Left lung (tissue), 10 donors: ENCODE results near the gene EYA2. TPM values are rescaled to one million over a fixed set of nuclear protein-coding genes. Genes with fewer than 3 reads are reported as not detected.

Experiments used
- ATAC-seq: fragments of 200-7000 bp; cut with Tn5 transposase; one replicate; pipeline ENCODE4 v1.9.1; 2020; ENCODE audit warnings: moderate library complexity
- DNase-seq, 4 donors: peaks; one replicate each; pipeline ENCODE4 v3.0.0-alpha.2; 2013 to 2020
- H3K27ac ChIP-seq, 2 donors: fragments of 200-600 bp; sonication (generic) in 1 of 2; one replicate each; pipeline versions ENCODE4 v1.5.0 to v1.8.0; 2020 to 2021
- H3K27me3 ChIP-seq, 2 donors: fragments of 200-600 bp; sonication (generic) in 1 of 2; one replicate each; pipeline versions ENCODE4 v1.5.0 to v1.8.0; 2020 to 2021
- H3K36me3 ChIP-seq, 2 donors: fragments of 200-600 bp; sonication (generic) in 1 of 2; one replicate each; pipeline versions ENCODE4 v1.5.0 to v1.8.0; 2020 to 2021
- H3K4me1 ChIP-seq, 2 donors: fragments of 200-600 bp; one replicate each; pipeline ENCODE4 v1.8.0; 2021
- H3K4me3 ChIP-seq, 2 donors: fragments of 200-600 bp; sonication (generic) in 1 of 2; one replicate each; pipeline versions ENCODE4 v1.5.0 to v1.8.0; 2020 to 2021; ENCODE audit warnings: mild to moderate bottlenecking in 1 of 2
- H3K9me3 ChIP-seq, 2 donors: fragments of 200-600 bp; sonication (generic) in 1 of 2; one replicate each; pipeline versions ENCODE4 v1.5.0 to v1.8.0; 2020 to 2021
- intact Hi-C, 2 donors: fragments of 100-400 bp; cut with DNase I; formaldehyde crosslinking; loops; one replicate each; pipeline versions ENCODE4 v1.11.2 to v1.14.2; 2022
- polyA plus RNA-seq, 6 donors: library from polyadenylated mRNA; unstranded; fragments of 120-200 nt; gene quantifications; one replicate each; pipeline ENCODE4 v1.2.1, GENCODE V29; 2013; ENCODE audit not compliant: insufficient read length in 6 of 6
- total RNA-seq, 2 donors: library from RNA; stranded (reverse); fragmentation: NEBNext Ultra II Directional; extraction: Animal tissue kit (Norgen Biotek cat#: 25700); gene quantifications; one replicate each; pipeline ENCODE4 v1.2.1, GENCODE V29; 2021
- TF ChIP-seq, protein P1 (sequence below), 2 donors: fragments of 200-600 bp; sonication (generic) in 1 of 2; IDR thresholded peaks; one replicate each; pipeline versions ENCODE4 v1.5.0 to v1.8.0; 2021; ENCODE audit warnings: antibody characterized with exemption in 2 of 2
- donor health status: DM: no; HTN: yes; CAD: no.
- donor health status: DM: no; HTN: no; CAD: no.

Gene EYA2
- total and polyA plus RNA-seq, 8 donors, result 0.77 to 2.3 (median 1.2) TPM

DNA sequence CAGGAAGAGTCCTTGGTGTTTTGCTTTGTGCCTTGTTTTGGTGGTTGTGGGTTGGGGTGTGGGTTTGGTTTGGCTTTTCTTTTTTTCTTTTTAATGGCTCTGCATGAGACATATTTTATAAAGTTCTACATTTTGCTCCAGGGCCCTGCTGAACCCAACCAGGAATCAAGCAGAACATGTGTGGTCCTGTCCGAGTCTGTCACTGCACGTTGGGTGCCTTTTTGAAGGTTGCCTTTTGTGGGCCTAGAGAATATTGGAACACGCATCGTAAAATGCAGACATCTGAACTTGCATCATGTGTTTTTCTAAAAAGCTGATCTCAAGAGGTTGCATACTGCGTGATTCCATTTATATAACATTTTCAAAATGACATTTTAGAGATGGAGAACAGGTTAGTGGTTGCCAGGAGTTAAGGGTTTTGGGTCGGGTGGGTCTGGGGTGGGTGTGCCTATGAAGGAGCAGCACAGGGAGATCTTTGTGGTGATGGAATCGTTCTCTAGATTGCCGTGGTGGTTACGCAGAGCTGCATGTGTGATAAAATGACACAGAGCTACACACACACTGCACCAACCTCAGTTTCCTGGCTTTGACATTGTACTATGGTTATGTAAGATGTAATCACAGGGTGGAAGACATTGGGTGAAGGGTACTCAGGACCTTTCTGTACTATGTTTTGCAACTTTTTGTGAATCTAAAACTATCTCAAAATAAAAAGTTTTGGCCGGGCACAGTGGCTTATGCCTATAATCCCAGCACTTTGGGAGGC is 80.2 kb downstream of the EYA2 start:
- H3K36me3 ChIP-seq, result no peaks in the 10 kb centered on the region
- H3K27ac ChIP-seq, result no peak overlapping the region
- ATAC-seq, result no peak

DNA sequence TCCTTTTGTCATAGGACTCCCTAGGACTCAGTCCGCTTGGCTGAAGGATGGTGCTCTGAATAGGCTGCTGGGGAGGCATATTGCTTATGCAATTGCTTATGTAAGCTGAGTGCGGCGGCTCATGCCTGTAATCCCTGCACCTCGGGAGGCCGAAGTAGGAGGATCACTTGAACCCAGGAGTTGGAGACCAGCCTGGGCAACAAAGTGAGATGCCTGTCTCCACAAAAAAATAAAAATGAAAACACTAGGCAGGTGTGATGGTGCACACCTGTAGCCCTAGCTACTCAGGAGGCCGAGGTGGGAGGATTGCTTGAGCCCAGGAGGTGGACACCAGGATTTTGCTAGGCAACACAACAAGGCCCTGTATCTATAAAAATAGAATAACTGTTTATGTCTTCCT is 81.3 kb downstream of the EYA2 start:
- no peak overlapping the region for H3K4me3 ChIP-seq
- H3K27me3 ChIP-seq, result peaks cover 0 to 42% of the 10 kb centered on the region in 2 donors
- H3K36me3 ChIP-seq, result no peaks in the 10 kb centered on the region
- no peak for DNase-seq
- no peak overlapping the region for H3K27ac ChIP-seq
- H3K4me1 ChIP-seq, result no peaks in the 10 kb centered on the region
- intact Hi-C loops, result no loop called here
- ATAC-seq, result no peak
- no peaks in the 10 kb centered on the region for H3K9me3 ChIP-seq
- TF ChIP-seq, protein P1, sequence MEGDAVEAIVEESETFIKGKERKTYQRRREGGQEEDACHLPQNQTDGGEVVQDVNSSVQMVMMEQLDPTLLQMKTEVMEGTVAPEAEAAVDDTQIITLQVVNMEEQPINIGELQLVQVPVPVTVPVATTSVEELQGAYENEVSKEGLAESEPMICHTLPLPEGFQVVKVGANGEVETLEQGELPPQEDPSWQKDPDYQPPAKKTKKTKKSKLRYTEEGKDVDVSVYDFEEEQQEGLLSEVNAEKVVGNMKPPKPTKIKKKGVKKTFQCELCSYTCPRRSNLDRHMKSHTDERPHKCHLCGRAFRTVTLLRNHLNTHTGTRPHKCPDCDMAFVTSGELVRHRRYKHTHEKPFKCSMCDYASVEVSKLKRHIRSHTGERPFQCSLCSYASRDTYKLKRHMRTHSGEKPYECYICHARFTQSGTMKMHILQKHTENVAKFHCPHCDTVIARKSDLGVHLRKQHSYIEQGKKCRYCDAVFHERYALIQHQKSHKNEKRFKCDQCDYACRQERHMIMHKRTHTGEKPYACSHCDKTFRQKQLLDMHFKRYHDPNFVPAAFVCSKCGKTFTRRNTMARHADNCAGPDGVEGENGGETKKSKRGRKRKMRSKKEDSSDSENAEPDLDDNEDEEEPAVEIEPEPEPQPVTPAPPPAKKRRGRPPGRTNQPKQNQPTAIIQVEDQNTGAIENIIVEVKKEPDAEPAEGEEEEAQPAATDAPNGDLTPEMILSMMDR (IDR thresholded peaks at IDR 0.05), result no peak

More for the DNA sequence above, 80.2 kb downstream of the EYA2 start:
- intact Hi-C loops, result no loop called here
- Histone ChIP-seq H3K4me3 (no peak overlapping the region), H3K4me1 (no peaks in the 10 kb centered on the region), H3K9me3 (no peaks in the 10 kb centered on the region), H3K27me3 (peaks cover 0 to 40% of the 10 kb centered on the region in 2 donors)
- DNase-seq, result no peak
- TF ChIP-seq, protein P1 (IDR thresholded peaks at IDR 0.05), result no peak

GRCh38 chr20:46977204-46977603 is 82.6 kb downstream of the EYA2 start:
- intact Hi-C loops, result no loop called here
- TF ChIP-seq, protein P1 (IDR thresholded peaks at IDR 0.05), result no peak

DNA sequence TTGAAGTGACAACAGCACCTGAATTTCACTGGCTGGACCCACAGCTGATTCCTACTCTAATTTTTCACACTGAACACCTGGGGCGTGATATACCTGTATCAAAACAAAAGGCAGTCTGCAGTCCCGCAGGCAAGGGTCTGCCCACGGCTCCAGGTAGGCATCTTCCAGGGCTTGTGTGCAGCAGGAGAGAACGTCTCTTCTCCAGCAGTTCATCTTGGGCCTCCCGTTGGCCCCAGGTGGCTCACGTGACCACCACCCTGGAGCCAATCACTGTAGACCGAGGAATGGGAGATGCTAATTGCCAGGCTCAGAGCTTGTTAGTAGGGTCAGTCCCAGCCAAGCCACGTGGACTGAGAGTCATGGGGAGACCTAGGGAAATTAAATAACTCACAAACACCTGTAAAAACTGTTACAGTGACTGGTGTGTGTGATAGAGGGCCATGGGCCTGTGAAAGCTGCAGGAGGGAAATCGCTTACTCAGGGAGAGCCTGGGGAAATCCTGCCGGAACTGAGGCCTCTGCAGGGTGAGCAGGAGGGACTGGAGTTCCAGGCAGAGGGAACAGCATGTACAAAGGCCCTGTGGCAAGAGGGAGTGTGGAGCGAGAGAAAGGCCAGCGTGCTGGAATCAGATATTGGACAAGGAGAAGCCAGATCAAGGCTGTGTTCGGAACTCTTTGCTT is 83.4 kb downstream of the EYA2 start:
- DNase-seq (no peak), ATAC-seq (no peak)
- Histone ChIP-seq H3K4me3 (no peak overlapping the region), H3K9me3 (peaks cover 0 to 4% of the 10 kb centered on the region in 2 donors), H3K27ac (no peak overlapping the region), H3K36me3 (no peaks in the 10 kb centered on the region), H3K4me1 (no peaks in the 10 kb centered on the region), H3K27me3 (peaks cover 0 to 42% of the 10 kb centered on the region in 2 donors)
- TF ChIP-seq, protein P1 (IDR thresholded peaks at IDR 0.05), result no peak
- intact Hi-C loops, result no loop called here

More at GRCh38 chr20:46977204-46977603, 82.6 kb downstream of the EYA2 start:
- DNase-seq, result no peak
- Histone ChIP-seq H3K4me1 (no peaks in the 10 kb centered on the region), H3K9me3 (no peaks in the 10 kb centered on the region), H3K27me3 (peaks cover 0 to 42% of the 10 kb centered on the region in 2 donors), H3K27ac (no peak overlapping the region), H3K4me3 (no peak overlapping the region), H3K36me3 (no peaks in the 10 kb centered on the region)
- ATAC-seq, result no peak

DNA sequence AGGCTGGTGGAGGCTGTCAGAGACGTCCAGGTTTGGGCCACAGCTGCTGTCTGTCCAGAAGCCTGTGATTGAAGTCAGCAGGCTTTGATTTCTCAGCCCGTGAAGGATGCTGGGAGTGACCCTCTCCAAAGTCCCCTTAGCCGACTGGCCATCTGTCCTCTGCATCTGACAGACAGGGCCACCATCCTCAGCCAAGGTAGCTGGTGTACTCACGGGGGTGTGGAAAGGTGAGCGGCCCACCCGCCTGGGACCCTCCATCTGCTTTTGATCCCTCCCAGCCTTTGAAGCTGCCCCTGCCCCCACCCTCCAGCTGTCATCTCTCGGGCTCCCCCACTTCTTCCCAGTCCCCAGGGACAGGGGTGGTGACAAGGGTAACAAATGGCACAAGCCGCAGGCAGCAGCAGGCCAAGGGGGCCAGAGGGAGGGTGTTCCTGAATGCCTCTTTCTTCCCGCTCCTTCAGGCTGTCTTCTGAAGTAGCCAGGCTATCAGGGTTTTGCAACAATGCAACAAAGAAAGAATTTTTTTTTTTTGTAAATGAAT is 84.4 kb downstream of the EYA2 start:
- Histone ChIP-seq H3K4me1 (no peaks in the 10 kb centered on the region), H3K9me3 (peaks cover 0 to 9% of the 10 kb centered on the region in 2 donors), H3K27me3 (peaks cover 0 to 44% of the 10 kb centered on the region in 2 donors), H3K36me3 (no peaks in the 10 kb centered on the region), H3K27ac (no peak overlapping the region), H3K4me3 (no peak overlapping the region)
- intact Hi-C loops, result no loop called here
- ATAC-seq, result no peak
- TF ChIP-seq, protein P1 (IDR thresholded peaks at IDR 0.05), result no peak
- no peak for DNase-seq
